Smooth muscle cell (in vitro differentiated cells): ENCODE data around the gene JAKMIP2. TPM values are rescaled to one million over a fixed set of nuclear protein-coding genes. Genes with fewer than 3 reads are reported as not detected.

Experiments used
- DNase-seq: peaks from one replicate; lab custom pipeline; 2025; ENCODE audit not compliant: unreplicated experiment; lab: John Stamatoyannopoulos, UW
- H2AFZ ChIP-seq: fragments of 200-600 bp; sonication (generic); 2 replicates; pipeline ENCODE4 v1.6.0; 2016; ENCODE audit warnings: antibody characterized with exemption, low read depth, mild to moderate bottlenecking
- H3F3A ChIP-seq: fragments of 200-600 bp; sonication (generic); 2 replicates; pipeline ENCODE4 v1.6.0; 2017; ENCODE audit warnings: antibody characterized with exemption, low read depth
- H3K27ac ChIP-seq: fragments of 200-600 bp; sonication (generic); 2 replicates; pipeline ENCODE4 v1.5.1; 2016; ENCODE audit warnings: low read depth, mild to moderate bottlenecking
- H3K27me3 ChIP-seq: fragments of 200-600 bp; sonication (generic); 2 replicates; pipeline ENCODE4 v1.6.1; 2016; ENCODE audit warnings: low read depth, mild to moderate bottlenecking
- H3K36me3 ChIP-seq: fragments of 200-600 bp; sonication (generic); 2 replicates; pipeline ENCODE4 v1.5.1; 2016; ENCODE audit warnings: low read depth
- H3K4me1 ChIP-seq: fragments of 200-600 bp; sonication (generic); 2 replicates; pipeline ENCODE4 v1.5.1; 2016; ENCODE audit warnings: low read depth
- H3K4me2 ChIP-seq: fragments of 200-600 bp; sonication (generic); 2 replicates; pipeline ENCODE4 v1.6.0; 2016; ENCODE audit warnings: mild to moderate bottlenecking
- H3K4me3 ChIP-seq: fragments of 200-600 bp; sonication (generic); 2 replicates; pipeline ENCODE4 v1.5.1; 2016; ENCODE audit warnings: mild to moderate bottlenecking
- H3K79me2 ChIP-seq: fragments of 200-600 bp; sonication (generic); 2 replicates; pipeline ENCODE4 v1.6.0; 2016; ENCODE audit warnings: low read depth, mild to moderate bottlenecking
- H3K9ac ChIP-seq: fragments of 200-600 bp; sonication (generic); 2 replicates; pipeline ENCODE4 v1.6.0; 2016; ENCODE audit warnings: low read depth
- H3K9me3 ChIP-seq: fragments of 200-600 bp; sonication (generic); replicated peaks from 2 replicates; pipeline ENCODE4 v1.5.1; 2016; ENCODE audit warnings: low read depth
- H4K20me1 ChIP-seq: fragments of 200-600 bp; sonication (generic); 2 replicates; pipeline ENCODE4 v1.6.0; 2016; ENCODE audit warnings: low read depth
- CTCF ChIP-seq: fragments of 200-600 bp; sonication (generic); IDR thresholded peaks from 2 replicates; pipeline ENCODE4 v1.5.1; 2017; ENCODE audit warnings: borderline replicate concordance, mild to moderate bottlenecking, antibody characterized with exemption; ENCODE audit not compliant: insufficient read depth, poor library complexity, severe bottlenecking
- WGBS: methylation state at CpG from one replicate; pipeline ENCODE4 v1.1.7; 2016; ENCODE audit warnings: low lambda C conversion rate; 5-methylcytosine and 5-hydroxymethylcytosine counted together
- polyA plus RNA-seq: library from polyadenylated mRNA; unstranded; fragments of >200 nt; fragmentation: Nextera tagmentation; extraction: Ambion mirVana; gene quantifications from 2 replicates; pipeline ENCODE4 v1.2.1, GENCODE V29; 2016
- total RNA-seq: library from RNA; depleted of rRNA; stranded (reverse); fragments of >200 nt; gene quantifications from 2 replicates; pipeline ENCODE4 v1.2.3, GENCODE V29; 2014

JAKMIP2 gene
- total and polyA plus RNA-seq, 2 experiments from 2014 or later = 2.9 to 7.6 TPM

- H3K4me3 ChIP-seq = no peak overlapping the region
- no peaks in the 10 kb centered on the region for H3K27me3 ChIP-seq
- H3K36me3 ChIP-seq = no peaks in the 10 kb centered on the region
- no peaks in the 10 kb centered on the region for H3F3A ChIP-seq
- no peak overlapping the region for H3K27ac ChIP-seq
- 23% methylated on average over 1 of the region's 1 CpG for WGBS
- no peak for TF ChIP-seq CTCF
- no peaks in the 10 kb centered on the region for H4K20me1 ChIP-seq
- H3K9ac ChIP-seq = no peak overlapping the region
- peak overlapping the region; percentile 54 for H3K4me2 ChIP-seq
- H3K4me1 ChIP-seq = no peaks in the 10 kb centered on the region
- no peak overlapping the region for H2AFZ ChIP-seq
- no peaks in the 10 kb centered on the region for H3K9me3 ChIP-seq
- no peak for DNase-seq
- H3K79me2 ChIP-seq = no peaks in the 10 kb centered on the region
Observed at GRCh38 chr5:147613359-147613758, 169.2 kb downstream of the JAKMIP2 start.

GRCh38 chr5:147611483-147611882 lies 171.0 kb downstream of the JAKMIP2 start:
- H3K9me3 ChIP-seq = no peaks in the 10 kb centered on the region
- no peak overlapping the region for H3K27ac ChIP-seq
- H3K4me3 ChIP-seq = no peak overlapping the region
- H3K36me3 ChIP-seq = no peaks in the 10 kb centered on the region
- no peaks in the 10 kb centered on the region for H3K4me1 ChIP-seq
- H3K27me3 ChIP-seq = no peaks in the 10 kb centered on the region
- H3K4me2 ChIP-seq = no peak overlapping the region
- 87% methylated on average over 4 of the region's 4 CpGs for WGBS
- no peak for TF ChIP-seq CTCF
- no peak overlapping the region for H3K9ac ChIP-seq
- no peak for DNase-seq
- H4K20me1 ChIP-seq = no peaks in the 10 kb centered on the region
- no peak overlapping the region for H2AFZ ChIP-seq
- no peaks in the 10 kb centered on the region for H3F3A ChIP-seq
- no peaks in the 10 kb centered on the region for H3K79me2 ChIP-seq

GRCh38 chr5:147610798-147611197 lies 171.7 kb downstream of the JAKMIP2 start:
- no peak for DNase-seq
- no peak overlapping the region for H3K9ac ChIP-seq
- no peaks in the 10 kb centered on the region for H3K79me2 ChIP-seq
- no peak overlapping the region for H3K4me2 ChIP-seq
- H4K20me1 ChIP-seq = no peaks in the 10 kb centered on the region
- no peak overlapping the region for H2AFZ ChIP-seq
- no peaks in the 10 kb centered on the region for H3K36me3 ChIP-seq
- no peak overlapping the region for H3K4me3 ChIP-seq
- no peak for TF ChIP-seq CTCF
- no peaks in the 10 kb centered on the region for H3K27me3 ChIP-seq
- no peaks in the 10 kb centered on the region for H3K9me3 ChIP-seq
- no peaks in the 10 kb centered on the region for H3F3A ChIP-seq
- WGBS = 88% methylated on average over 3 of the region's 3 CpGs
- H3K27ac ChIP-seq = no peak overlapping the region
- no peaks in the 10 kb centered on the region for H3K4me1 ChIP-seq

- H4K20me1 ChIP-seq = no peaks in the 10 kb centered on the region
- no peaks in the 10 kb centered on the region for H3K4me1 ChIP-seq
- H3K4me3 ChIP-seq = no peak overlapping the region
- TF ChIP-seq CTCF = no peak
- WGBS = 0% methylated on average over 1 of the region's 1 CpG
- no peak overlapping the region for H3K4me2 ChIP-seq
- H3K36me3 ChIP-seq = no peaks in the 10 kb centered on the region
- no peak for DNase-seq
- no peak overlapping the region for H3K9ac ChIP-seq
- no peak overlapping the region for H3K27ac ChIP-seq
- no peaks in the 10 kb centered on the region for H3F3A ChIP-seq
- H3K27me3 ChIP-seq = no peaks in the 10 kb centered on the region
- no peaks in the 10 kb centered on the region for H3K79me2 ChIP-seq
- no peak overlapping the region for H2AFZ ChIP-seq
- H3K9me3 ChIP-seq = no peaks in the 10 kb centered on the region
Observed at GRCh38 chr5:147601652-147602051, 180.9 kb downstream of the JAKMIP2 start.
